Sigmoid colon (tissue), 7 donors: Measurements from ENCODE around the gene FAM98C. TPM values are rescaled to one million over a fixed set of nuclear protein-coding genes. Genes with fewer than 3 reads are reported as not detected.
A peak's percentile ranks its signal among the peaks of the same experiment; 100 is the strongest.

ENCODE experiments used
- DNase-seq: peaks from one replicate; pipeline ENCODE4 v3.0.0-alpha.2; 2019
- H3K27ac ChIP-seq, 4 donors: fragments of 200-600 bp; sonication (generic); one replicate each; pipeline ENCODE4 v1.5.1; 2016 to 2019; ENCODE audit warnings: mild to moderate bottlenecking in 1 of 4
- H3K27me3 ChIP-seq, 3 donors: fragments of 200-600 bp; sonication (generic); one replicate each; pipeline ENCODE4 v1.5.1; 2019; ENCODE audit warnings: mild to moderate bottlenecking in 1 of 3
- H3K36me3 ChIP-seq, 4 donors: fragments of 200-600 bp; sonication (generic); one replicate each; pipeline ENCODE4 v1.5.1; 2016 to 2019
- H3K4me1 ChIP-seq, 4 donors: fragments of 200-600 bp; sonication (generic); one replicate each; pipeline ENCODE4 v1.5.1; 2017 to 2019
- H3K4me3 ChIP-seq, 4 donors: fragments of 200-600 bp; sonication (generic); one replicate each; pipeline ENCODE4 v1.5.1; 2017 to 2019; ENCODE audit warnings: mild to moderate bottlenecking in 2 of 4, moderate library complexity in 1 of 4
- H3K9me3 ChIP-seq, 4 donors: fragments of 200-600 bp in 3 of 4; sonication (generic) in 3 of 4; one replicate each; pipeline versions ENCODE4 v1.5.1 to v1.6.1; 2013 to 2019
- EP300 ChIP-seq, 4 donors: sonication (generic); formaldehyde crosslinking; IDR thresholded peaks; one replicate each; pipeline ENCODE4 v1.6.1; 2017; ENCODE audit warnings: antibody characterized with exemption in 4 of 4
- POLR2A ChIP-seq, 2 donors: fragments of 450-650 bp; IDR thresholded peaks; one replicate each; pipeline ENCODE4 v1.6.1; 2016; ENCODE audit warnings: antibody characterized with exemption in 2 of 2, mild to moderate bottlenecking in 2 of 2, moderate library complexity in 2 of 2
- POLR2AphosphoS5 ChIP-seq, 4 donors: sonication (generic); formaldehyde crosslinking; IDR thresholded peaks; one replicate each; pipeline ENCODE4 v1.6.1; 2017; ENCODE audit warnings: antibody characterized with exemption in 4 of 4
- WGBS, 2 donors: extraction: QIAGEN DNeasy Blood & Tissue Kit; methylation state at CpG; one replicate each; pipeline ENCODE4 v1.1.7; 2013; 5-methylcytosine and 5-hydroxymethylcytosine counted together
- intact Hi-C: fragments of 100-400 bp; cut with DNase I; formaldehyde crosslinking; loops from one replicate; pipeline ENCODE4 v1.15.1; 2023
- polyA plus RNA-seq, 3 donors: library from polyadenylated mRNA; stranded (reverse); fragments of 200-250 nt; gene quantifications; one replicate each; pipeline ENCODE4 v1.2.3, GENCODE V29; 2013
- total RNA-seq, 4 donors: library from RNA; depleted of rRNA; stranded (reverse); fragments of >200 nt; gene quantifications; one replicate each; pipeline ENCODE4 v1.1.0, GENCODE V29; 2016
- TF ChIP-seq, protein P1 (sequence below), 4 experiments: fragments of 450-650 bp in 3 of 4; fragments of 200-600 bp in 1 of 4; IDR thresholded peaks; one replicate each; pipeline ENCODE4 v1.5.1; 2016 to 2019; ENCODE audit warnings: antibody characterized with exemption in 4 of 4, mild to moderate bottlenecking in 3 of 4, moderate library complexity in 2 of 4
- donor health status: healthy with polysubstance abuse.
- donor health status: Bipolar disorder and iron deficiency.
- donor health status: healthy.

The FAM98C gene
- total and polyA plus RNA-seq, 7 donors = 17.2 to 30.0 (median 26.1) TPM

GRCh38 chr19:38374332-38375097 is 28.4 kb upstream of the FAM98C start, which contains the start of gene PSMD8:
TSS of gene PSMD8 (plus strand) at chr19:38374571. CDS start at chr19:38374602, 31 bp downstream.
- intact Hi-C loops = loop anchor here (1.0 kb wide), 1 partner anchor 38 kb away; no protein-coding TSS in a partner anchor
- Histone ChIP-seq H3K4me3 (peak within 1 kb of the TSS; percentile 70 to 84 (median 77)), H3K9me3 (no peaks in the 10 kb centered on the region), H3K27me3 (peaks cover 0 to 3% (median 0%) of the 10 kb centered on the region in 3 donors), H3K27ac (peak within 1 kb of the TSS; percentile 86 to 93 (median 90)), H3K36me3 (peaks cover 9 to 33% (median 17%) of the 10 kb centered on the region in 4 donors), H3K4me1 (peaks cover 0 to 26% (median 22%) of the 10 kb centered on the region in 4 donors)
- WGBS, 2 donors = 0% methylated on average over 65 of the region's 65 CpGs
- DNase-seq = peak; percentile 100
- TF ChIP-seq EP300 (IDR thresholded peaks at IDR 0.05) (peak in 1 of 4 donors; percentile 52), POLR2A (IDR thresholded peaks at IDR 0.05) (peak; percentile 88 to 90), POLR2AphosphoS5 (IDR thresholded peaks at IDR 0.05) (peak; percentile 85 to 96 (median 95))
- TF ChIP-seq, protein P1, sequence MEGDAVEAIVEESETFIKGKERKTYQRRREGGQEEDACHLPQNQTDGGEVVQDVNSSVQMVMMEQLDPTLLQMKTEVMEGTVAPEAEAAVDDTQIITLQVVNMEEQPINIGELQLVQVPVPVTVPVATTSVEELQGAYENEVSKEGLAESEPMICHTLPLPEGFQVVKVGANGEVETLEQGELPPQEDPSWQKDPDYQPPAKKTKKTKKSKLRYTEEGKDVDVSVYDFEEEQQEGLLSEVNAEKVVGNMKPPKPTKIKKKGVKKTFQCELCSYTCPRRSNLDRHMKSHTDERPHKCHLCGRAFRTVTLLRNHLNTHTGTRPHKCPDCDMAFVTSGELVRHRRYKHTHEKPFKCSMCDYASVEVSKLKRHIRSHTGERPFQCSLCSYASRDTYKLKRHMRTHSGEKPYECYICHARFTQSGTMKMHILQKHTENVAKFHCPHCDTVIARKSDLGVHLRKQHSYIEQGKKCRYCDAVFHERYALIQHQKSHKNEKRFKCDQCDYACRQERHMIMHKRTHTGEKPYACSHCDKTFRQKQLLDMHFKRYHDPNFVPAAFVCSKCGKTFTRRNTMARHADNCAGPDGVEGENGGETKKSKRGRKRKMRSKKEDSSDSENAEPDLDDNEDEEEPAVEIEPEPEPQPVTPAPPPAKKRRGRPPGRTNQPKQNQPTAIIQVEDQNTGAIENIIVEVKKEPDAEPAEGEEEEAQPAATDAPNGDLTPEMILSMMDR (IDR thresholded peaks at IDR 0.05) = no peak

- Histone ChIP-seq H3K36me3 (peaks cover 12 to 39% (median 21%) of the 10 kb centered on the region in 4 donors), H3K27me3 (peaks cover 0 to 8% (median under 1%) of the 10 kb centered on the region in 3 donors), H3K4me3 (peak overlapping the region; percentile 70 to 84 (median 77)), H3K4me1 (peaks cover 0 to 26% (median 22%) of the 10 kb centered on the region in 4 donors), H3K9me3 (no peaks in the 10 kb centered on the region), H3K27ac (peak overlapping the region; percentile 86 to 93 (median 90))
- WGBS, 2 donors = 1% methylated on average over 18 of the region's 18 CpGs
- DNase-seq = no peak
- TF ChIP-seq POLR2AphosphoS5 (IDR thresholded peaks at IDR 0.05) (no peak), POLR2A (IDR thresholded peaks at IDR 0.05) (no peak), EP300 (IDR thresholded peaks at IDR 0.05) (no peak)
- intact Hi-C loops = no loop called here
Measured at GRCh38 chr19:38375098-38375493, 27.8 kb upstream of the FAM98C start.

DNA sequence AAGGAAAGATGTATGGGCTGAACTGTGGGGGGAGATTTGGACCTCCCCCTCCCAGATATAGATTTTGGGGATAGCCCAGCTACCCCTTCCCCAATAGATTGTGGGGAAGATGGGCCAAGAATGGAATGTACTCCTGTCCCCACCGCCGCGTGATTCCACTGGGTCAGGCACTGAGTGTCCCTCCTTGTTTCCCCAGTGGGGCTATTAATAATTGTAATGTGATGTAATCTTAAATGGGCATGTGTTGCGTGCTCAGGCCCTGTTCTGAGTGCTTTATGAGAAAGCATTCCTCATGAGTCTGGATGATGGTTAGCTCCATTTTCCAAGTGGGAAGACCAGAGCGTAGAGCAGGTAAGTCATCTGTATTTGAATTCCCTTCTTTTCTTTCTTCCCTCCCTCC is 27.1 kb upstream of the FAM98C start:
- H3K4me3 ChIP-seq = peak overlapping the region in 3 of 4 donors; percentile 70 to 77 (median 77)
- WGBS, 2 donors = 90 to 91% methylated on average over 5 of the region's 5 CpGs
- TF ChIP-seq POLR2A (IDR thresholded peaks at IDR 0.05) (no peak), EP300 (IDR thresholded peaks at IDR 0.05) (no peak)
- peaks cover 0 to 26% (median 22%) of the 10 kb centered on the region in 4 donors for H3K4me1 ChIP-seq
- no peak for DNase-seq
- intact Hi-C loops = no loop called here
- peaks cover 16 to 46% (median 26%) of the 10 kb centered on the region in 4 donors for H3K36me3 ChIP-seq
- peaks cover 0 to 13% (median 6%) of the 10 kb centered on the region in 3 donors for H3K27me3 ChIP-seq
- H3K27ac ChIP-seq = peak overlapping the region in 1 of 4 donors; percentile 88
- H3K9me3 ChIP-seq = no peaks in the 10 kb centered on the region

DNA sequence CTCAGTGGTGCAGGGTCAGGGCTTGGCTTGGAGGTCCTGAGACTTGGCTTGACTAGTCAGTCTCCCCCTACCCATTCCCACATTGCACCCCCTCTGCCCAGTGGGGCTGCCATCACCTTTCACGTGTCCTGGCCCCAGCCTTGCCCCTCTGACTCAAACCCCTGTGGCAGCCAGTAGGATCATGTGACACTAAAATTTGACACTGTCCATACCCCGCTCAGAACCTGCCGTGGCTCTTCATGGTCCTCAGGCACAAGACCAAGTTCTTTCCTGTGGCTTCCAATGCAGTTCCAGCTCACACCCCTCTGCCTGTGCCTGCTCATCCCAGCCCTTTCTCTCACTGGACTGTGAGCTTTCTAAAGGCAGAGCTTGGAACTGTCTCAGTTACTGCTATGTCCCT is 26.3 kb upstream of the FAM98C start:
- H3K4me1 ChIP-seq = peaks cover 0 to 26% (median 22%) of the 10 kb centered on the region in 4 donors
- no peak overlapping the region for H3K4me3 ChIP-seq
- H3K9me3 ChIP-seq = no peaks in the 10 kb centered on the region
- H3K36me3 ChIP-seq = peaks cover 24 to 54% (median 35%) of the 10 kb centered on the region in 4 donors
- TF ChIP-seq EP300 (IDR thresholded peaks at IDR 0.05) (no peak), POLR2AphosphoS5 (IDR thresholded peaks at IDR 0.05) (no peak), POLR2A (IDR thresholded peaks at IDR 0.05) (no peak)
- TF ChIP-seq, protein P1 (IDR thresholded peaks at IDR 0.05) = no peak
- peaks cover 0 to 22% (median 14%) of the 10 kb centered on the region in 3 donors for H3K27me3 ChIP-seq
- H3K27ac ChIP-seq = no peak overlapping the region
- 85 to 89% methylated on average over 3 of the region's 3 CpGs for WGBS, 2 donors
- no peak for DNase-seq
- intact Hi-C loops = no loop called here

GRCh38 chr19:38377052-38377451 is 25.8 kb upstream of the FAM98C start:
- intact Hi-C loops = no loop called here
- Histone ChIP-seq H3K27me3 (peaks cover 0 to 26% (median 19%) of the 10 kb centered on the region in 3 donors), H3K9me3 (no peaks in the 10 kb centered on the region), H3K36me3 (peaks cover 28 to 59% (median 39%) of the 10 kb centered on the region in 4 donors), H3K27ac (no peak overlapping the region), H3K4me3 (no peak overlapping the region), H3K4me1 (peaks cover 0 to 26% (median 22%) of the 10 kb centered on the region in 4 donors)
- no peak for DNase-seq
- WGBS, 2 donors = 98 to 99% methylated on average over 4 of the region's 4 CpGs
- no peak for TF ChIP-seq EP300 (IDR thresholded peaks at IDR 0.05)
- TF ChIP-seq POLR2A (IDR thresholded peaks at IDR 0.05) = no peak
- no peak for TF ChIP-seq POLR2AphosphoS5 (IDR thresholded peaks at IDR 0.05)
- TF ChIP-seq, protein P1 (IDR thresholded peaks at IDR 0.05) = no peak
